HG03520 (cell line): ENCODE measurements around the gene RAD51AP2.
"Not testable (repeated sequence)": the region's sequence is repeated elsewhere in the genome, so short reads cannot be mapped to it uniquely, and the experiment has no call there.

Experiments used
- ATAC-seq: cut with Tn5 transposase; IDR thresholded peaks from one replicate; pipeline ENCODE4 v1.9.1; 2021; ENCODE audit warnings: mild to moderate bottlenecking, moderate library complexity; ENCODE audit not compliant: unreplicated experiment

The RAD51AP2 gene

DNA sequence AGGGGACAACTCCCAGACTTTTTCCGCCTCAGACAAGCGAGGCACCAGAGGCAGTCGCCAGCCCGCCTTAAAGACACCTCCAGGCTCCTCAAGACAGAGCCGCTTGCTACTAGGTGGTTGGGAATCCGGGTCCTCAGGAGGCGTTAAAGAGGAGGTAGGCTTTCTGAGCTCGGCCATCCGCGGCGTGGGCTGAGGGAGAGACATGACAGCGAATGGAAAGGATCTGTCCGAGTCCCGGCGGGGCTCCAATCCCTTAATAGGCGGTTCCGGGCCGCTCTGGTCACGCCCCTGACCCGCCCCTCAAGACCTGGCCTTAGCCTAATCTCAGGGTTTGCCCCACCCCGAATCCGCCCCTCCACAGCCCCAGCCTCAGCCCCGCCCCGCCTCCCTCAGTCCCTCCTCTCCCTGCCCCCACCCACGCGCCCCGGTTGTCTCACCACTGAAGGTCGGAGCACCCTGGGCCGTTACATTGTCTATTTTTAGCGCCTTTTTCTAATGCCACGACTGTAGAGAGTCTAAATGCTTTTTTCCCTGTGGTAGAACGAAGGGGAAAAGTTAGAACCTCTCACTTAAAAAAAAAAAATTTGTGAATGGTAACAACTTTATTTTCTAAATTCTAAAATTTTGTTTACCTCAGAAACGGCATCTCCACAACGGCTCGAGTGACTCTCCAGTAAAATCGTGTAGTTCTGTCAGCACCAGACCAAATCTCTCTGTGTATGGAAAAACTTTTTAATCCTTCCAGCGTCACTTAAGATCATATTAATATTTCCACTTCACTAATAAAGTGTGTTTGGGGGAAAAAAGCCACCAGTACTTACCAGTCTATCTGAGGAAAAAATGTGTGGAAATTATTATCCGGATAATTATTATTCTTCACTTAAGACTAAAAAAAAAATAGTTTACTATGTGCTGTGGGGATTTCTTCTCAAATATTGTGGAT is at the start of gene RAD51AP2:
RAD51AP2 (minus strand) TSS at position 229 of the 943 bp plus-strand sequence; CDS start at position 204, 25 bp downstream.
- peak; percentile 76 for ATAC-seq

DNA sequence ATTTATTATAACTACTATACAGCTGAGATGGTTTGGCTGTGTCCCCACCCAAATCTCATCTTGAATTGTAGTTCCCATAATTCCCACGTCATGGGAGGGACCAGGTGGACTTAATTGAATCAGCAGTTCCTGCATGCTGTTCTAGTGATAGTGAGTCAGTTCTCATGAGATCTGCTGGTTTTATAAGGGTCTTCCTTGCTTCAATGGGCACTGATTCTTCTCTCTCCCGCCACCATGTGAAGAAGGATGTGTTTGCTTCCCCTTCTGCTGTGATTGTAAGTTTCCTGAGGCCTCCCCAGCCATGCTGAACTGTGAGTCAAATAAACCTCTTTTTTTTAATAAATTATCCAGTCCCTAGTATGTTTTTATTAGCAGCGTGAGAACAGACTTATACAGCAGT is 47.5 kb upstream of the RAD51AP2 start:
- not testable (repeated sequence) for ATAC-seq

DNA sequence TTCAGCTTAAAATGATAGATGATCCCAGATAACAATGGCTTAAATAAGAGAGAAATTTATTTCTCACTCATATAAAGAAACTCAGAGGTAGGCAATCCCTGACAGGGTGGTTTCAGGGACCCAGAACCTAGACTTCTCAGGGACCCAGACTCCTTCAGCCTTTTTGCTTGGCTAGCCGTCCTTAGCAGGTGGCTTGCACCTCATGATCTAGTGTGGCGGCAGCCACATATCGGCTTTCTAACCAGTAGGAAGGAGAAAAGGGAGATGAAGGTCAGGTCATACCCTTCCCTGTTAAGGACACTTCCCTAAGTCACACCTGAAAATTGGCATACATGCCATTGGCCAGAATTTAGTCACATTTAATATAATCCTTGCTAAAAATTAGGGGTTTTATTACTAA is 40.6 kb upstream of the RAD51AP2 start:
- ATAC-seq: no peak

DNA sequence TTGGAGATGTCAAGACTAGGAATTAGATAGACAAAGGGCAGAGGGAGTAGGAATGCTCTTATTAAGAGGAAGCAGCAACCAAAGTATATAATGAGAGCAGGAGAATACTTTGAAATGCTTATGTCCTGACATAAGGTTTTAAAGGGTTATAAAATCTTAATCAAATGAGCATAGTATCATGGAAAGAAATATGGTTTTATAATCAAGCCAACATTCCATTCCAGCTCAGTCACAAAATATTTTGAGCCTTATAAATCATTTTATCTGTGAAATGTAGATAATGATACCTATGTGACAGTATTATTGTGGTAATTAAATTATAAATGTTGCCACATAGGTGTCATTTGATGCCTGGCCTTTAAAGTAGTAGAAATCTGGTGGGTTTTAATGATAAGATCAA is 39.8 kb upstream of the RAD51AP2 start:
- ATAC-seq: no peak

DNA sequence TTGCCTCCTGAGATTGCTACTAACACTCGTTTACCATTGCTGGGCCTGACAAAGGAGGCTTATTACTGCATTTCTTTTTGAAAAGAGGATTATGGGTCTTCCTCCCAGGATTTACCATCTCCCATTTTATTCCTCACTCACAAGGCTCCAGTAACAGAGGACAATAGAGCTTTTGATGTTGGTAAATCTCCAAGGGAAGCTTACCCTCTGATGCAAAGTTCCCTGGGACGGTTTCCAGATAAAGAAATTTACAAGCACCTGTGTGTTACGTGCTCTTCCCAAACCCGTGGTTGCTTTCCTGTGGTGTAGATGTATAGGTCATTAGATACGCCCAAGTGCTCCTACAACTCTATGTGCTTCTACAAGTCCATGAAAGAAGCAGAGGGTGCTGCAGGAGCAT is 39.4 kb upstream of the RAD51AP2 start:
- no peak for ATAC-seq

DNA sequence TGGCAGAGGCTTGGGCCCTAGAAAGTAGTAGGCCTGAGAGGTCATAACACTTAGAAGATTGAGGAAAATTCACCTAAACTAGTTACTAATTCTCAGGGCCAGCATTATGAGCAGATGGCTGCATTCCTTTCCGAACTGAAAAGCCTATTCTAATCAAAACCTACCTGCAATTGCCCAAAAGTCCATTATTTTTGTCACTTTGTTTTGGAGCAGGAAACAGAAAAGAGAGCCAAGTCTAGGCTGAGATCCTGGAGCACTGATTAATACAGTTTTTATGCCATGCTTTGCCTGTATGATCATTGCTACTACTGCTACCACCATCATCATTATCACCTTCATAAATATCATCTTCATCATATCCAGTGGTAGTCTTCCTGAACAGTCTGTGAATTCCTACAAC is 36.9 kb upstream of the RAD51AP2 start:
- no peak for ATAC-seq

DNA sequence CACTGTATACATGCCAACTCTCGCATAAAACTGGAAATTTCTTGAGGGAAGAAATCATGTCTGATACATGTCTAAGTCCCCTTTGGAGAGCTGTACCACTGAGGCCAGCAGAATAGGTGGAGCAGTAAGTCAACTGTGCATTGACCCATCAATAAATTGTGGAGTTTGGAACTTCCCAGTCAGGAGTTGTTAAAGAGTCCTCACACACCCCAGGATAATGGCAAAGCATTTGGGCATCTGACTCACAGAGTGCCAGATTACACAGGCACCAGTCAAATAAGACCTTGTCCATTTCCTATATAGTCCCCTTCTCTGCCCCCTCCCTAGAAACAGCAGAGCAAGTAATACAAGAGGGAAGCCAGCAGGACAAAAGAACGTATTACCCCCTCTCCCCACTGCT is 32.7 kb upstream of the RAD51AP2 start:
- ATAC-seq: no peak

DNA sequence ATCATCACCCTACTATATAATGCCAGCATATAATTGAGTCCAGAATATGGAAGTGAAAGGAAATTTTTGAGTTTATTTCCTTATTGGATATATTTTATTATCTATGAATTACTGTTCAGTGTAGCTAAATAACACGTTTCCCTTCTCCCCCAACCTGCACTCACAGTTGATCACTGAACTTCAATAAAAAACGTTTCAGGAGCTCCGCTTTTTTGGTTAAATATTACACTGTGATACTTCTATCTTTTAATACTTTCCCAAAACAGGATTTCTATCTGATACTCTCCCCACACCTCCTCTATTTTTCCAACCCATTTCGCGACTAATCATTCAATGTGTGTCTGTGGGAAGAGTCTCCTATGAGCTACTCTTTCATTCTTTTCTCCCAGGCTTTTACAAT is 29.5 kb upstream of the RAD51AP2 start:
- no peak for ATAC-seq

DNA sequence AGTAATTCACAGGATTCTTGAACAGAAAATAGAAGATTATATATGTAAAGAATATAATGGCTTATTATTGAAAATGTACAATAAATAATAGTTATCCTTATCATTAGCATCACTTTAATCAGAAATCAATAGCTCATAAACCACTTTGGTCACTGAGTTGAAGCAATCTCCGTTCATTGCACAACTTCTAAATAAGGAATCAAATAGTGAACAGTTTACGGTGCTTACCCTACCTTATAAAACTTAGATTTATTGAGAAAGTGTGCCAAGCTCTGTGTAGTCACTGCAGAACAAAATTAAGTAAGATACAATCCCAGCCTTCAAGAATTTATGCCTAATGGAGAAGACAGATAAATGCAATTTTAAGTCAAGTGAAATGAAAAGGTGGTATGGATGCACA is 29.0 kb upstream of the RAD51AP2 start:
- ATAC-seq: no peak

DNA sequence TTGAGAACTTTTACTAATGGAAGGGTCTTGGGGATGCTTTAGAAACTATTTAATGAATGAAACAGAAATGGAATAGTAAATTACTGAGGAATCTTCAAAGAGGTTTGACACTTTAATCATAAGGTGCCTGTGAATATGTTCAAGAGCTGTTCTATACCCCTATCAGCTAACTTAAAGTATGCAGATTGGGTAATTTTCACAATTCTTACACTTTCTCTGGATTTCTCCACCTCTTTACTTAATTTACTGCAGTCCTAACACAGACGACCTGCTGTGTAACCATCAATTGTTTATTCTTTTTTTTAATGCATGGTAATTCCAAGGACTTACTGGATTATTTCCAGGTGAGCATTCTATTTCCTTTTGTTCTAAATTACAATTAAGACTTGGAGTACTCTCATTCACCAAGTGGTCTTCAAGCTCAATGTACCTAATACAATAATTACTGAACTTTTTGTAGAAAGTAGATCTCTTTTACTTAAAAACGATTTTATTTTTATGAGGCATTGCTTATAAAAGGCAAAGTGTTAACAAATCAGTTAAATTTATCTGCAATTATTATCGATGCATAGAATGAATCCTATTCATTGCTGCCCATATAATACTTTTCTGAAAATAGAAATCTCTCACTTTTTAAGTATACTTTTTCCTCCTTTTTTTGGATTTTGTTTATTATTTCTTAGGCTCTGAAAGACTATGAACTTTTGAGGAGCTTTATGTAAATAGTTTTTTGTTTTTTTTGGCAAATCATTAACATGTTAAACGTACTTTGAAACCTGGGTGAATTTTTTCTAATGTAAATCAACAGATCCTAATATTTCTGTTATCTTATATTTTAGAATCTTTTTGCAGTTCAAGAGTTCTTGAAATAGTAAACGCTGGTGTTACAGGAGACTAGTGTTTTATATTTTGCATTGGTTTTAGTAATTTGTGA is 27.7 kb upstream of the RAD51AP2 start:
- ATAC-seq: no peak

DNA sequence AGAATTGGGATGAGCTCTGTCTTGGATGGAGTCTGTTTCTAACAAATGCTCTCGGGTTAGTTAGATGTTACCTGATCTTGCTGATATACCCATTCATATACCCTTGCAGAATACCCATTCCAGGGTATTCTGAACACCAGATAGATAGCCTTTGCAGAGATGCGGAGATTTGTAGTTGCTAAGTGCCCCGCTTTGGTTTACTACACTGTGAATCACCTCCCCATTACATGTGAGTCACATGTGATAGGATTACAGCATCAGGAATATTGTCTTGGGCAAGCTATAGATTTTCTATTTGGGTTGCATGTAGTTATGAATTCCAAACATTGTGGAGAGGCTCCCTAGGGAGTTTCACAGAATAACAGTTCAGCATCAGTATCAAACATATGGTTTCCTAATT is 26.0 kb upstream of the RAD51AP2 start:
- no peak for ATAC-seq

DNA sequence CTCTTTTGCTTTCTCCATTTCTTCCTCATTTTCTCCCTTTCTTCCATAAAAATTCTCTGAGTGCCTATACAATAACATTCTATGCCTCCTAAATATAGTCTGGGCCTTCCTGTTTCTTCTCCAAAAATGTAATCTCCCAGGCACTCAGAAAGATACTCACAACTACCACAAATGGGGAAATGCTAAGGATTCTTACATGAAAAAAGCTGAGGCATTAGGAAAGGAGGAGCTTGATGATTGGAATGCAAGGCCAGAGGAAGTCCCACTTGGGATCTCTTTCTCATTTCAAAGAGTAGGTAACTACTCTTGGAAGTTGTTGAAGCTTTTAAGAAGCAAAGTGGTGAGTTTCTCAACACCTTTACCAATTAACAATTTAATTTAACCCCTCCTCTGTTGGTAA is 25.6 kb upstream of the RAD51AP2 start:
- ATAC-seq: no peak

DNA sequence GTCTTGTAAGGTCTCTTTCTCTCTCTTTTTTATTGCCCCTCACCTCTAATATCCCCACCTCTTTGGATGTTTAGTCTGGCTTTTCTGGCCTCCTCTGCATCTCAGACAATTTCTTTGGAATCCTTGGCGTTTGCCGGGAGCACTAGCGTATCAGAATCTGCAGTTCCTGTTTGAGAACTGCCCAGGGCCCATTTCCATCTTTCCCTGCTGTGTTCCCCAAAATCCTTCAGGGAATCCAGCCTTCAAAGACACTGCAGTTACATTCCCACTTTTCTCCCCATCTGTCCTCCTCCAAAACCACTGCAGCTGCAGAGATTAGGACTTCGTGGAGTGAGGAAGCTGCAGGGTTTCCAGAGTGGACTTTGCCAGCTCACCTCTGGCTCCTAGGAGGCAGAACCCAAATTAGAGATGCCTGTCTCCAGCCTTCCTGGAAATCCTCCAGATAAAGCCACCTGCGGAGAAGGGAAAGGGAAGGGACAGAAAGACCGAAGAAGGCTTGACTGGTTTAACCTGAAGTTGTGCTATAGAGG is 25.0 kb upstream of the RAD51AP2 start:
- ATAC-seq: no peak

DNA sequence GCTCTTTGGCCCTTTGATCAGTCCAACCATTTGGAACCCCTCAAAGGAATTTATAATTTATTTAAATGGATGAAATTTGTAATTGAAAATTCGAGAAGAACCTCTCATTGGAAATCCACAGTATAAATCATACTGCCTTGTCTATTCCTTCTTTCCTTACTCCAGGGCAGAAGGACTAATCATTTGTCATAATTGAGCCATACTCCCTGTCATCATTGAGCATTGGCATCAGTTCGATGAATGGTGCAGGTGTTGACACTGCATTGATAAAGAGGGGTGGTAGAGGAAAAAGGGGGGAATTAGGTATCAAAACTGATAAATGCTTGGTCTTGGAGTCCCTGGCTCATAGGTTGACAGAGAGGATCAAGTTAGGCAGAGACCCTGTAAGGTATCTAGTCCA is 24.2 kb upstream of the RAD51AP2 start:
- ATAC-seq: no peak

DNA sequence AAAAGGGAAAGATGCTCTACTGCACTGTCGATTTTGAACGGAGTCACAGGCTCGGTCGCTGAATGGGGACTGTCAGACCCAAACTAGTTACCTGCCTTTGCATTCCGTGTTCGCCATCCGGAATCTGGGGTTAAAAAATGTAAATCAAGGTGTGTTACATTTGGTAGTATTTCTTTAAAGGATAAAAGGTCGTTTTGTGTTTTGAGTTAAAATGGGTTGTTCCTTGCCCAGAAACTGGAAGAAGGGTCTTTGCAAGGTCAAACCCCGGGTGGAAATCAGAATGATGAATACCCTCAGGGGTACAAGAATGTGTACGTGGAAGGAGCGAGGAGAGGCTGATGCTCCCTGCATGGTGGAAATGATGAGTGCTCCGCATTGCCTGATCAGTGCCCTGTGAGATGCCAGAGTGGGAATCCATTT is 23.3 kb upstream of the RAD51AP2 start:
- no peak for ATAC-seq

DNA sequence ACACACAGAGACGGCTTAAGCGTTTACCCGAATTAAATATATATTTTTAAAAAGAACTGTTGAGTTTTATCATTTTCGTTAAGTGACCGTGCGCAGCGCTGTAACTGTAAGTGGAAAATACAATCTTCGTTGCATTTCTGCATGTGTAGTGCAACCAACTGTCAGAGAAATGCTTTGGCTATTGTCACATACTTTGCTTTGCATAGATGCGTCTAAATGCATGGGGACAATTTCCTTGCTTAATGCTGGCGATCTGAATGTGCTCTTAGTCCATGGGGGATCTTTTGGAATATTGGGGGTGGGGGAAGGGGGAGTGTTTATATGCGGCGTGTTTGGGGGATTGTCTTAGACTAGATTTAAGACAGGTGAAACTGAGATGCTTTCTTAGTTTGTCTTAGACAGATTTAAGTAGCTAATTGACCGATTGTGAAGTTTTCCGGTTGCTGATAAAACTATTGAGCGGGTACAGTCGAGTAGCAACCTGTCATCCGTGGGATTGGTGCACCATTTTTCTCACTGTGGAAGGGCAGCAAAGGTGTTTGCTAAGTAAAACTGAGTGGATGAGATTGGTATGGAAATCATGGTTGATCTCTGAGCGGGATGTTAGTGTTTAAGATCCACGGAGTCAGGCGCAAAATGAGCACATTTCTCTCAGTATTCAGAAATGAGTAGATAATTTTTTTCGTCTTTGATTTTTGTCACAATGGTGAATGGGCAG is 22.7 kb upstream of the RAD51AP2 start:
- no peak for ATAC-seq

DNA sequence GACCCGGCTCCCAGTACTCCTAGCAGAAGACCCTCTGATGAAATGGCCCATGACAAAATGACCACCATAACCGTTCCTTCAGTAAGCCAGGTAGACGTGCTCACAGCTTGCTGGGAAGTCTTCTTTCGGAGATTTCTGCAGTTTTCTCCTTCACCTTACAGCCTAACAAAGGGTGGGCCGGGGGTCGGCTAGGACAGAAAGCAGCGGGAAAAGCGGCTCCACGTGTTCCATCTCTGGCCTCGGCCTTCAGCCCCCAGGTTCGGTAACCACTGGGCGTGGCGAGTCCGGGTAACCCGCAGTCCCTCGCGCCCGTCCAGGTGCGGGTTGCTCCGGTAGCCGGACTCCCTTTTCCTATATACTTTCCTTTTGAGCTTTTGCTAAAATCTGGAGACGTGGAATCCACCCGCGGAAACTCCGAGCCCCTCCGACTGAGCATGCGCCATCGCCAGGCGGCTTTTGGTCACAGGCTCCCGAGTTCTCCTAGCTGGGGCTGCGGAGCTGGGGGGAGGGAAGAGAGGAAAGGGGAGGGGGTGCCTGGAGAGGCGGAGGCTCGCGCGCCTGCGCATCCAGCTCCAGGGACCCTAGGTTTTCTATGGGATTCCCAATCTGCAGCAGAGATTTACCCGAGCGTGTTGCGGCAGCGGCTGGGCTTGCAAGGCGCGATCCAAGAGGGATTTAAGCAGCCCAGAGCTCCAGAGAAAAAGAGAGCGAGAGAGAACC is 22.0 kb upstream of the RAD51AP2 start, which contains the start of gene VSNL1:
VSNL1 (plus strand) TSS at position 604 of the 720 bp plus-strand sequence. CDS start 51,379 bp downstream, outside the sequence.
- no peak for ATAC-seq

DNA sequence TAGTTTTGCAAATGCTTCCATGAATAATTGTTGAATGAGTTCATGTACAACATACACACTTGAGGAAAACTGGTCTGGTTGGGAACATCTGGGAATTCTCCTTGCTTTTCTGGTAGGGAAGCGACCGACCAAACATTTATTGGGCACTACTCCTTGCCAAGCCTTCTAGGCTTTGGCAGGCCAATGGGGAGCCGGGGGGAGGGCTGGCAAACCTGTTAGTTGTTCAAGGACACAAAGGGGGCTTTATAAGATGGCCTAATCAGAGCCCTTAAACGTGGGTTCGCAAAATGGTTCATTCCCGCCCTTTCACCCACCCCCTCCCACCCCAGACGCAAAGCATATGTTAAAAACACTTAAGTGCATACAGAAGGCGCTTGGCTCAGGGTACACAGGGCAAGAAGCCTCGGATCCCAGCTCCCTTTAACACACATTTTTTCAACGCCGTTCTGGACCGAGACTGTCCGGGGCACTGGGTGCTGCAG is 21.4 kb upstream of the RAD51AP2 start:
- no peak for ATAC-seq

DNA sequence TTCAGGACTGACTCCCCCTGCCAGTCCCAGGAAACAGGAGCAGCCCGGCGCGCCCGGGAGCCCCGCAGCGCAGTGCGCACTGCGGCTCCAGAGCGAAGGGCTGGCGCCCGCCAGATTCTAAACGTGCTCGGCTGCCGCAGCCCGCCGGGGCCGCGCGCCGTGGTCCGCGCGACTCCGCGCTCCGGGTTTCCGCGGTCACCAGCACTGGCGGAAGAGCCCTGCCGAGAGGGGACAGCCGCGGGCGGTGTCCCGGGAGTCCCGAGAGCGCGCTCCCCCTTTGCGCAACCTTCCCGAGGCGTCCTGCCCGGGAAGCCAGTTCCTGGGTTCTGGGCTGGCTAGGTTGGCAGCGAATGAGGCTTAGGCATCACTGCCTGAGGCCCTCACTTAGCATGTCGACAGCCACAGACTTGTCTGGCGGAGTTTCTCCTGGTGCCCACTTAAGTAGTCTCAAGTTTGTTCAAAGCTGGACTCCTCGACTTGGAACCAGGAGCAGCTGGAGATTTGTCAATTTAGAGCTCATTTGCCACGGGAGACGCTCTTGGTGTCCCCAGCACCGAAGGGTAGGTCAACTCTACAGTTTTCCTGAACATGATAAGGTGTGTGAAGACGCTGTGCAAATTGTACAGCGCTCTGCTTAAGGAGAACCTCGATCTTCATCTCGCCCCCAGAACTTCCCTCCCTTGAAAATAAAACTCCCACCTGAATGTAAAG is 20.8 kb upstream of the RAD51AP2 start:
- peak; percentile 47 for ATAC-seq
